HG02678 (cell line): ENCODE results near the gene LINC01488.

Experiments
- ATAC-seq: cut with Tn5 transposase; IDR thresholded peaks from one replicate; pipeline ENCODE4 v1.9.1; 2021; ENCODE audit warnings: mild to moderate bottlenecking, moderate library complexity; ENCODE audit not compliant: unreplicated experiment

Gene LINC01488

DNA sequence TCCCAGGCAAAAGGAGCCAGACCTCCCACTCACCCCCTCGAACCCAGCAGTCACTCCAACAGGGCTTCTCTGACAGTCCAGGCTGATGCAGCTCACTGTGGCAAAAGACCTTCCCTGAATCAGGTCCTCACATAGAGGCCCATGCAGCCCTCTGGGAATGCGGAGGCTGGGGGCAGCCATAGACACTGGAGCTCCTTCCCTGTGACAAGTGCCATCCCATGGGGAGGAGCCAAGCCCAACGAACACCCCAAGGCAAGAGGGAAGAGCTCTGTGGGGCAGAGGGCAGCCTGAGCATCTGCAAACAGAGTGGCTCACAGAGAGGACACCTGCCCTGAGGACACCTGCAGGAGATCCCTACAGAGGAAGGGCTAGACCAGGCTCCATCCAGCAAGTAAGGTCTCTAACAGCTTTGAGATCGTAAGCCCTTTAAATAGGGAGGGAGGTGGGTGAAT is at the start of gene LINC01488:
Gene LINC01488, plus strand, starts transcription at position 271 of the 452 bp plus-strand sequence.
- no peak for ATAC-seq

DNA sequence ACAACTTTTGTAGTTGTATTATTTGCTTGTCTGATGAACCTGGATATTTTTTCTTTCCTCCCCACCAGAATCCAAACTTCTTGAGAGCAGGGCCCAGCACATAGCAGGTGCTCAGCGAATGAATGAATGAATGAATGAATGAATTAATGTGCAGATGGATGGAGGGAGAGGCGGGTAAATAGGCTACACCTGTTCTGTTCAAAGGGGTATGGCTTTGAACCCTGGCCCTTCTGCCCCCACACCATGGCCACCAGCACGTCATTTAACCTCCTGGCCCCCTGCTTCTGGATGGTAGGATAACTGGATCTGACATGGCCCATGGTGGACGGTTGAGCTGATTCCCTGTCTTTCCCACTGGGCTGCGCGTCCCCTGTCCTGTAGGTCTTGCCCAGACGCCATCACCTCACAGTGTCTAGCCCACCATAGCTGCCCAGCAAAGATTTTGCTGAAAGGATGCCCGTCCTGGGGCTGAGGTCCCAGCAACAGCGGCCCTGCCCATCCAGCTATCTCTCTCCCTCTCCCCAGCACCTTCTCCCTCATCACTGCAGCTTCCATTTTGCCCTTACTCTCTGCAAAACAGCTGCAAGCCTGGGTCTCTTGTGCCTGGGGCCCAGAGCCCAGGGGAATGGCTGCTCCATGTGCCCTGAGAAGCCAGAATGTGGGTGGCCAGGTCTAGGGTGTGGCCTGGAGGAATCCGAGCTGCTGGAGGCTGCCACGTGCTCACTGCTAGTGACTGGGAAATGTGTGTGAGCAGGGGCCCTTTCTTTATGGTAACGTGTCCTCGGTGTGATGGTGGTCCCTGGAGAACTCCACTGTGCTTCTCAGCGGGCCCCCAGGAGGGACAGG is 49.3 kb upstream of the LINC01488 start:
- no peak for ATAC-seq

DNA sequence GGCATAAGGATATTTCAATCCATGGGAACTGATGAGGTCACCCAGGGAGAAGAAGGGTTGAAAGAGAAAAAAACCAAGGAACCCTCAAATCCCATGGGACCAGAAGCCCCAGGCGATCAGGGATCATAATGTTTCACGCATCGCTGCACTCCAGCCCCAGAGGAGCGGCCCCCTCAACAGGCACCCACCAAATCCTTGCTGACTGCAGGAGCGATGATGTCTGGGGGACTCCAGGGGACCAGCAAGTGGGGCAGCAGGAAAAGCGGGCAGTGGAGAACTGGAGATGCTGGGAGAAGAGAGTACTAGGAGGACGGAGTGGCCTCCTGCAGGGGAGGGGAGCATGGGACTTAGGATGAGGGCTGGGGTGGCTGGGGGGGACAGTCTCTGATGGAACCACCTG is 47.7 kb upstream of the LINC01488 start:
- no peak for ATAC-seq

DNA sequence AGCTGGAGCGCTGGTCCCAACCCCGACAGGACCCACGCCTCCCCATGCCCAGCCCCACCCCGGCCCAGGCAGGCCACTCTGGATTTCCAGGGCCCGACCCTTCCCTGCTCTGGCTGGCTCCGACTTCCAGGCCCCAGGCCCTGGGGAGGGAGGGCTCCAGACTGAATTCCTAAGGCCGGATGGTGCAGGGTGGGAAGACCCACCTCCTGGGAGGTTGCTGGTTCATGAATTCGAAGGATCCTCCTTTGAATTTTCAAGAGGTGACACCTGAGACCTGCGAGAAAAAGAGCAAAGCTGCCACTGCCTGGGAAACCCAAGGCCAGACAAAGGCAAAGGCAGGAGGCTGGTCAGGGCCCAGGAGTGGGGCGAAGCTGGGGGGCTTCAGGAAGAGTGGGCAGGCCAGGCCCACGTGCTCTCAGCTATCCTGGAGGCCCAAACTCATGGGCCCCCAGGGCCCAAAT is 47.0 kb upstream of the LINC01488 start:
- ATAC-seq: no peak

DNA sequence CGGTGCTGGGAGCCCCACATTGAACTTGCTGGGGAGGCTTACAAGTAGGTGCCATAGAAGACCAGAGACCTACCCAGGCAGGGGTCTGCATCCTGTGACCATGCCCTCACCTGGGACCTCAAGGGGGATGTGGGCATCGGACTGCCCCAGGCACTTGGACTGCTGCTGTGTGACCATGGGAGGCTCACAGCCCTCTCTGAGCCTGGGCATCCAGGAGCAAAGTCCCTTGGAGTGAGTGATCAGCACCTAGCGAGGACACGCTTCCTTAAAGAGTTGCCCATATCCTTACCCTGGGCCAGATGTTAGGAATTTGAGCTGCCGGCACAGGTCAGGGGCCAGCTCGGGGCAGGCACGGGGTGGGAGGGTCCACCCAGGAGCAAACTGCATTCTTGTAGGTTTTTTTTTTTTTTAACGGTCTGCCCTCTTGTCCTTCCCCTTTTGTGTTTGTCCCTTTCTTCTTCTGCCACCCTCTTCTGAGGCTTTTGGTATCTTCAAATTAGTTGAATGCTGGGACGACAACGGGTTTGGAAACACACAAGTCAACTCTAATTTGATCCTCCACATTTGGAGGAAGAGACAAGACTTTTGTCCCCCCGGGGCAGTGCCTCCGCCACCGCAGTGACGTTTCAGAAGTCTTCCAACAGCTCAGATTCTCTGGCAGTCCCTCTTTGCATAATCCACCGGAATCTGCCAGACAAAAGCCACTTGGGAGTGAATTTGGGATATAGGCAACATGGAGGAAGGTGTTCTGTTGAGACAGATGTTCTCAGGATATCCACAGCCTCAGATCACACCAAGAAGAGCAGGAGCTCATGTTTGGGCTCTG is 46.1 kb upstream of the LINC01488 start:
- ATAC-seq: no peak

DNA sequence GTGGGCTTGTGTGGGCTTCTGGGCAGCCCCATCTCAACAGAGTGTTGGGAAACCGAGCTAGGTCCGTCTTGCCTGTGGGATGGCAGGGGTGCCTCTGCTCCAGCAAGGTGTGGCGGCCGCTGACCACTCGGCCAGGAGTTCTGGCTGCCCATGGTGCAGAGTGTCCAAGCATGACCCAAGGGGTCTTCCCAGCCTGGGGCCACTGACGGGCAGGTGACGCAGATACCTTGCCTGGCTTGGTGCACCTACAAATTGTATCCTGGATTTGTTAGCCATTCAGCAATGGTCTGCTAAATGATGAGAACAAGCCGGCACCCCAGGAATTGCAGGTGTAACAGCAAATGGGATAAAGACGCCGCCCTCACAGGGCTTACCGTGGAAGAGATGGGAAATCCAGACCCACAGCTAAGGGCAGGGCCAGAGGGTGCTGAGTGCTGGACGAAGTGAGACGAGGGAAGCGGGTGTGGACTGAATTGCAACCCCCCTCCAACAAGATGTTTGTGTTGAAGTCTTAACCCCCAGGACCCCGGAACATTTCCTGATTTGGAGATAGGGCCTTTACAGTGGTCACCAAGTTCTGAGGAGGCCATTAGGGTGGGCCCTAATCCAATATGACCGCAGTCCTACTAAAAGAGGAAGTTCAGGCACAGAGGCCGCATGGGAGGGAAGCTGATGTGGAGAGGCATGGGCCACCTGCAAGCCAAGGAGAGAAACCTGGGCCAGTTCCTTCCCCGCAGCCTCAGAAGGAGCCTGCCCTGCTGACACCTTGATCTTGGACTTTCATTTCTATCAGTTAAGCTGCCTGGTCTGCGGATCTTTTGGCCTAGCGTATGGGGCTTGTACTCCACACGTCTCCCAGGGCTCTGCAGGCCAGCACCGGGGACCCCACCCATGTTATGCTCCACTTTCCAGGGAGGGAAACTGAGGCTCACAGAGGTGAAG is 45.2 kb upstream of the LINC01488 start:
- ATAC-seq: no peak

DNA sequence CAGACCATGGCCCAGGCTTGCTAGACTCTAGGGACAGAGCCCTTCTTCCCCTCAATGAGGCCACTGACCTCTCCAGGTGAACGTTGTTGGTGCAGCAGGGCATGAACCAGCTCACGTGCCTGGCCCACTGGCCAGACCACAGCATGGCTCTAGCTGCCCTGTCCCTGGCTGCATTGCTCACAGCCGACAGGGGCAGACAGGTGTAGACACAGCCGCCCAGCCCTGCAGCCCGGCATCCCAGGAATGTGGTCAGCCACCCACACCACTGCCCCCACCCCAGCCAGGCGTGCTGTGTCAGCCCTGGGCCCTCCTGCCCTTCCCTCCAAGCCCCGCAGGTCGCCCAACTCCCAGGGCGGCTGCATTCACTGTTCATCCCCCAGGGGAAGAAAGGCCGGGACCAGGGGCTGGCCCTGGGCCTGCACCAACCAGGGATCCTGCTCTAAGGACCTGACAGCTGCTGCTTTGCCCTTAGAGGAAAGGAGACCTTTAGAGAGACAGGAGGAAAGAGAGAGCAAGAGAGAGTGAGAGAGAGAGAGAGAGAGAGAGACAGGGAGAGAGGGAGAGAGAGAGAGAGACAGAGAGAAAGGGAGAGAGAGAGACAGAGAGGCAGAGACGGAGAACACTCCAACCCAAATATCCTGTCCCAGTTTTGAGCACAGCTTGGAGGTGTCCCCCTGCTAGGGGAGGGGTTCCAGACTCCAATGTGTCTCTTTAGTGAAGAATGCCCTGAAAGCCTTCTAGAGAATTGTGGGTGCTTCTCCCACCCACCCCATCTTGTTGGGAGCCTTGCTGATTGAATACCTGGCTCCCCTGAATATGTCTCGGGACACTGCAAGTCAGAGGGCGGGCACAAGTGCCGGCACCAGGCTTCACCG is 44.2 kb upstream of the LINC01488 start:
- ATAC-seq: no peak

DNA sequence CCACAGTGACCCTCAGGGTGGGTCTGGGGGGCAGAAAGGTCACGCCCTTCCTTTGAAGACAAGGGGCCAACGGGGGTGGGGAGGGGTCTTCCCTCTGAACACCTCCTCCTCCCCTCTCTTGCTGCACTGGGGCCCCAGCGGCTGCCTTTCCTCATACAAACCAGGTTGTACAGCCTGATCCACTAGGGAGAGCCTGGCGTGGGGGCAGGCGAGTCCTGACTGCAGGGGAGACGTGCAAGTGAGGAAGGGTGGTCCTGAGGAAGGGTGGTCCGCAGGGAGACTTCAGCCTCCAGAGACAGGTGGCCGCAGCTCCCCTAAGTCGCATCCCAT is 43.6 kb upstream of the LINC01488 start:
- ATAC-seq: no peak

DNA sequence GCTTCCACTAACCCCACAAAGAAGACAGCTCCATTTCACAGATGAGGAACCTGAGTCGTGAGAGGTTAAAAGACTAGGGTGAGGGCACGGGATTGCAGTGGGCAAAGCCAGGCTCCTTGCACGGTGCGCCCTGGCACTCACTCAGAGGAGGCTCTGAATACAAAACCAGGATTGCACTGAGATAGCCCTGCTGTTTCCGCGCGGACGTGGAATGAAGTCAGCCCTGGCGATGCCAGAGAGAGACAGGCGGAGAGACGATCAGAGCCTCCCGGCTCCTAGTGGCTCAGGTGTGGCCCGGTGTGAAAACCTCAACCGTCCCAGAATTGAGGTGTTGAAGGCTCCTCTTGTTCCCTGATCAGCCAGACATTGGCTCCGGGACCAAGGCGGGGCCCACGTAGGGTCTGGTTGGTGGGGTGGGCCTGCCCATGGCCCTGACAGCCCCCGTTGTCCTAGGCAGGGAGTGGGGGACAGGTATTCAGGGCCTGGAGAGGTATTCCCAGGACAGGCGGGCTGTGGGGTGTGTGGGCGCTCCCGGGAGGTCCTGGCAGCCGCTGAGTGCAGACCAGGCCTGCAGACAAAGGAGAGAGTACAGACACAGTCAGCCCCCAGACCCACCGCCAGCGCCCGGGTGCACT is 43.1 kb upstream of the LINC01488 start:
- ATAC-seq: no peak

DNA sequence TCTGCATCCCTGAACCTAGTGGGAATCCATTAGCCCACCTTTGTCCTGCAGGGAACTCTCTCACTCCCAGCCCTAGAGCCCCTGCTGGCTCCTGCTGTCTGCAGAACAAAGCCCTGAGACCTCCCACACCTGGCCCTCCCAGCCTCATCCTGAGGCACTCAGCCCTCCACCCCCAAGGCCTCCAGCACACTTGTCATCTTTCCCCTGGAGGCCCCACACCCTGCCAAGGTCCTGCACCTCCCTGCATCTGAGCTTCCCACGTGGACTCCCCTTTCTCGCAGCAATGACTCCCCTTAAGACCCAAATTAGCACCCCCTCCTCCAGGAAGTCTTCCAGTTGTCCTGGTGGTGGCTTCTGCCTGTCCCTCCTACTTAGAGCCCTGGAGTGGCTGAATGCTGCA is 42.3 kb upstream of the LINC01488 start:
- ATAC-seq: no peak

DNA sequence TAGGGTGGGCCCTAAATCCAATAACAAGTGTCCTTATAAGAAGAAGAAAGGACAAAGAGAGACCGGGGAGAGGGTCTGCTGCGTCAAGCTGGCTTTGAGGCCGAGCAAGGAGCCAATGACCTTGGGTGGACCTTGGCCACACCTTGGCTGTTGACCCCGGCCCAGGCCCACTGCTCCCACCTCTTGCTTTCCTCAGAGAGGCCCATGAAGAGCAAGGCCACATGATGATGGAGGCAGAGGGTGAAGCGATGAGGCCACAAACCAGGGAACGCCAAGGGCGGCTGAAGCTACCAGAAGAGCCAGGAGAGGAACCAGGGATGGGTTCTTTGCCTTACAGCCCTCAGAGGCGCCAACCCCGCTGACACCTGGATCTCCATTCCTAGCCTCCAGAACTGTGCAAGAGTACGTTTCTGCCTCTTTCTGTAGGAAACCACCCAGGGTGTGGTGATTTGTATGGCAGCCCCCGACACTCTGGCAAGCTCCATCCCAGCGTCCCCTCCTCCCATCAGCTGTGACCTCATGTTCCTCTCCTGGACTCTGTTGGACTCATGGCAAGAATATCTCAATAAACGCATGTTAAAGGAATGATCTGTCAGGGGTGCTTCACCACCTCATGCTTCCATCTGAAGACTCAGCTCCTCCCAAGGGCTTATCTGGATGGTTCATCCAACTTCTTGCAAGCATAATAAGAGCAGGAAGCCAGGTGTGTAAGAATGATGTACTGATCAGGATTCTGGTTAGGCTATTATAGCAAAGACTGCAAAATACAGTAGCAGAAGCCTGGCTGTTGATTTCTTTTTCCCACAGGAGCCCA is 41.6 kb upstream of the LINC01488 start:
- no peak for ATAC-seq

DNA sequence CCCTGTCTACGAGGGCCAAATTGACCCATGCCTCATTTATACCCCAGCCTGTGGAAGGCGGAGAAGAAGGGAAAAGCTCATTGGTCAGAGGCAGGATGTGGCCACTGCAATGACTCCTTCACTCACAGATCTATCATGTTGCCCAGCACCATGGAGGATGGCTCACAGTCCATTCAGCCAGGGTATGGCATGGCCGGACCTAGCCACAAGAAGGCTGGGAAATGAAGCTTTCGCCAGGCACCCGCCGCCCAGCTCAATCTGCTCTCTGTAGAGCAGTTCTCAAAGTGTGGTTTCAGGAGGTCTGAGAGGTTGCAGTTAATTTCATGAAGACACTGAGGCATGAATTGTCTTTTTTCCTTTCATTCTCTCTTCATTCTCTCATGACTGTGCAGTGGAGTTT is 40.6 kb upstream of the LINC01488 start:
- no peak for ATAC-seq

DNA sequence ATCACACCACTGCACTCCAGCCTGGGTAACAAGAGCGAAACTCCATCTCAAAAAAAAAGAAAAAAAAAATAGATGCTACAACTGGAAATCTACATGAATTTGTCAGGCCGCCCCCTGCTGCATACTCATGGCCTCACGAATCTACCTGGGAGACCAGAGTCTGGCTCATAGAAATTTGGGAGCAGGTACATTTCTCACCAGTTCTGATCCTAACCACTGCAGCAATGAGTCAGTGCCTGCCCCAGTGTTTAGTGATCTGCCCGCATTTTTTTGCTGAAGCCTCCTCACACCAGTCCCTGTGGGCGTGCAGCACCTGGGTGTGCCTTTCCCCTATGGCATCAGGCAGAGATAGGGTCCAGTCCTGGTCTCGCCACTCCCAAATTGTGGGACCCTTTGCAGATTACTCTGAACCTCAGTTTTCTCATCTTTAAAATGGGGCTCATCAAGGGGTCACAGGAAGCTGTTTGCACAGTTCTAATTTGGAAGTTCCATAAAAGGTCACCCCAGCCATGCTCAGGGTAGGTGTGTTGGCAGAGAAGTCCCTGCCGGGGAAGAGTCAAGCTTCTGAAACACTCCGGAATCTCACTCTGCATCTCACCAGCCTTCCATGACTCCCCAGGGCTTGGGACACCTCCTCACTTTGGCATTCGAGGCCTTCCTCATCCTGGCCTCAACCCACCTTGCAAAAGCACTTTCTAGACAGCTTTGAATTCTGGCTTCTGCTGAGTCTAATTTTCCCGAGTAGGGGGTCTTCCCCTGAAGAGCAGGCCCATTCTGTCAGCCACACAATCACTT is 39.3 kb upstream of the LINC01488 start:
- no peak for ATAC-seq

DNA sequence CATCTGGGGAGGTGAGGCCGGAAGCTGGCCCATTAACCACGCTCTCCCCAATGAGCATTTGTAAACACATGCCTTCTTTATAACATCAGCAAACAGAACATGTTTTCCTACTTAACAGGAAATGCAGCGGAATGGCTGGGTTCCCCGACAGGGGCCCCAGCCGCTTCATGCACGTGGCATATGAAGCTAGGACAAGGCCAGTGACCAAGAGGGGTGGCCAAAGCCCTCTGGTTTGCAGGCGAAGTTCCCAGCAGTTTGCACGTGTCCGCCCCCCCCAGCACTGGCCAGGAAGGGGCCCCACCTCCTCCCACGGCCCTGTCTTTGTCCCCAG is 38.7 kb upstream of the LINC01488 start:
- ATAC-seq: no peak

DNA sequence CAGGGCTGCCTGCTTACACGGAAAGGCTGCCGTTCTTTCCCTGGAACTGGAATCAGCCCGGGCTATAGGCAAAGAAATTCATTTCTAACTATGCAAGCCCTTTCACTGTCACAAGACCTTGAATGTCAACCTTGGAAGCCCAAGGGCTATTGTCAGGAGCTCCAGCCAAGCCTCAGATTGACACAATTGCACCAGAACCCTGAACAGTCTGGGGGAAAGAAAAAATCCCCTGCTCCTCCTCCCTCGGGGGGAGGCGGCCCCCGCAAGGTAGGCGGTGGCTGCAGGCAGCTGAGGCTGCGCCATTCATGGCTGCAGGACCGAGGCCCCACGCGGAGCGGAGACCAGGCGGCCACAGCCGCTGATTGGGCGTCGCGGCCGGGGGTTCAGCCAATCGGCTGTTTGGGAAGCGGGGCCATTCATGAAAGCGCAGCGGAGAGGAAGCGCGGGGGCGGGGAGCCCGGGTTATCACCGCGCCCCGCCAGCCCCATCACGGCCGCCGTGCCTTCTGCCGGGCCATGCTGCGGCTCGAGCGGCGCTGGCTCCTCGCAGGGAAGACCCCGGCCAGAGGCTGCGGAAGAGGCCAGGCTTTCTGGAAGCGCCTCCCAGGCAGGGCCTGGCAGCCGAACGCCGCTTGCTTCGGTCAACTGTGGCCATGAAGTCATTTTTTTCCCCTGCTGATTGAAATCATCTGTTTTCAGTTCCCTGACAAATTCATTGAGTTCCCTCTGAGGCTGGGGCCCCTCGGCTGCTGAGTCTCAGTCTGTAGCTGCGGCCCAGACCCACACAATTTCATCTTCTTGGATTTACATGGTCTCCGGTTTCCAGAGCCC is 38.1 kb upstream of the LINC01488 start:
- ATAC-seq: peak; percentile 89

DNA sequence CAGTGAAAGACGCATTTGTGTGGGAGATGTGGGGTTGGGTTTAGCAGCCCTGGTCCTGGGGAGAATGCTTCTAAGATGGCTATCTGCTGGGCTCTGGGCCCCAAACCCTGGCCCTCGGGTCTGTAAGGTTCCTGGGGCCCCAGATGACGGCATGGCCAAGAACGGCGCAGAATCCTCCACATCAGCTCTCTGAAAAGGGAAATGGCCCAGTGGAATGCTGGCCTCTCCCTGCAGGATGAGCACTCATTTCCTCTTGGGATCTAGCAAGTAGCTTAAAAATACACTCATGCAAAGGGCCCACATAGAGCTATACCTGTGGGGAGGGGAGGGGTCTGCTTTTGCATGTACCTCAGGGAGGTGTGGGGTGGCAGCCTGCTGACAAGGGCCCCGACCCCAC is 37.5 kb upstream of the LINC01488 start:
- no peak for ATAC-seq
